Measurements from ENCODE around the gene CEP350.

CEP350 gene

GRCh38 chr1:179954493-179955286 is at the start of gene CEP350:
TSS of gene CEP350 (plus strand) at chr1:179954810. CDS start at chr1:179986182, 31,372 bp downstream.
- DNase-seq = peak; percentile 97 to 99

DNA sequence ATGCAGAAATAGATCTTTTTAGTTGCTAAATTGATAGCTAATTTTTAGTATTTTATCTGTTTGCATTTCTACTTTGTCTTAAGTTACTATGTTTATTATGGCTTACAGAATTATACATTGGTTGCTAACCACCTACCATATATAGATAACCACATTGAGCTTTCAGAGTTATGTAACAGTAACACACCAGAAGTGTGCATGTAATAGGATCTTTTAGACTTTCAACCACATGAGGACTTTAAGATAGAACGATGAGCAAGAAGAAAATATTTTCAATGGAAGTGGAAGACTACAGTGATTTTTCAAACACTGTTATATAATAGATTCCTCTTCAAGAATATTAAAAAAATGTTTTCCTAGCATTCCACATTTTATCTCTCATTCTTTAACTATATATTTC is 43.7 kb upstream of the CEP350 start:
- no peak for DNase-seq

GRCh38 chr1:179911812-179912211 is 42.8 kb upstream of the CEP350 start:
- DNase-seq = no peak

DNA sequence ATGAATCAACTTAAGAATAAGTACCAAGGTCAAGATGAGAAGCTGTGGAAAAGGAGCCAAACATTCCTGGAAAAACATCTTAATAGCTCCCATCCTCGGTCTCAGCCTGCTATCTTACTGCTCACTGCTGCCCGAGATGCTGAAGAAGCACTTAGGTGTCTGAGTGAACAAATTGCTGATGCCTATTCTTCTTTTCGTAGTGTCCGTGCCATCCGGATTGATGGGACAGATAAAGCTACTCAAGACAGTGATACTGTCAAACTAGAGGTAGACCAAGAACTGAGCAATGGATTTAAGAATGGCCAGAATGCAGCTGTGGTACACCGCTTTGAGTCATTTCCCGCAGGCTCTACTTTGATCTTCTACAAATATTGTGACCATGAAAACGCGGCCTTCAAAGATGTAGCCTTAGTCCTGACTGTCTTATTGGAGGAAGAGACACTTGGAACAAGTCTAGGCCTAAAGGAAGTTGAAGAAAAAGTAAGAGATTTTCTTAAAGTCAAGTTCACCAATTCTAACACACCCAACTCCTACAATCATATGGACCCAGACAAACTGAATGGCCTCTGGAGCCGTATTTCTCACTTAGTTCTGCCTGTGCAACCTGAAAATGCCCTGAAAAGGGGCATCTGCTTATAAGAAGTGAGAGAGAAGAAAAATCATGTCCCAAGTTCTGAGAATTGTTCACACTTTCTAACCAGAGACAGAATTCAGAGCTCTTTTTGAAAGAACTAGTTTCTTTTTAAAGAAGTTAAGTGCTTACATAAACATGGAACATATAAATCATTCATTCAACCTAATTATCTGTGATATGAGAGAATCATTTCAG is 36.8 kb upstream of the CEP350 start:
- no peak for DNase-seq

DNA sequence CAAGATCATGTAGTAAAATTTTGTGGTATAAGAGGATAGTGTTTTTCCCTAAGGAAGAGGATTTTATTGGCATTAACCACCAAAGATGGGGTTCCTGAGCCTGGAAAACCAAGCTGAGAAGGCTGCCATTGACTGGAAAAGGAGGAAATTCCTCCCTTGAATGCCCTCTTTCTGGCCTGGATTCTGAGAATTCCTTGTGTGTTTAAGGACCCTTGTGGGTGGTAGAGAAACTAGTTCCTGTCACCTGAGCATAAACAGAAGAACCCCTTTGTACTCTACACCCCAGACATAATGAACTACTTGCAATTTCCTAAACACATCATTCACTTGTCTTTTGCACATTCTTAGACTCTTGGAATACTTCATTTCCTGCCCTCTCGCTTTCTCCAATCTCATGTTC is 33.1 kb upstream of the CEP350 start:
- no peak for DNase-seq

DNA sequence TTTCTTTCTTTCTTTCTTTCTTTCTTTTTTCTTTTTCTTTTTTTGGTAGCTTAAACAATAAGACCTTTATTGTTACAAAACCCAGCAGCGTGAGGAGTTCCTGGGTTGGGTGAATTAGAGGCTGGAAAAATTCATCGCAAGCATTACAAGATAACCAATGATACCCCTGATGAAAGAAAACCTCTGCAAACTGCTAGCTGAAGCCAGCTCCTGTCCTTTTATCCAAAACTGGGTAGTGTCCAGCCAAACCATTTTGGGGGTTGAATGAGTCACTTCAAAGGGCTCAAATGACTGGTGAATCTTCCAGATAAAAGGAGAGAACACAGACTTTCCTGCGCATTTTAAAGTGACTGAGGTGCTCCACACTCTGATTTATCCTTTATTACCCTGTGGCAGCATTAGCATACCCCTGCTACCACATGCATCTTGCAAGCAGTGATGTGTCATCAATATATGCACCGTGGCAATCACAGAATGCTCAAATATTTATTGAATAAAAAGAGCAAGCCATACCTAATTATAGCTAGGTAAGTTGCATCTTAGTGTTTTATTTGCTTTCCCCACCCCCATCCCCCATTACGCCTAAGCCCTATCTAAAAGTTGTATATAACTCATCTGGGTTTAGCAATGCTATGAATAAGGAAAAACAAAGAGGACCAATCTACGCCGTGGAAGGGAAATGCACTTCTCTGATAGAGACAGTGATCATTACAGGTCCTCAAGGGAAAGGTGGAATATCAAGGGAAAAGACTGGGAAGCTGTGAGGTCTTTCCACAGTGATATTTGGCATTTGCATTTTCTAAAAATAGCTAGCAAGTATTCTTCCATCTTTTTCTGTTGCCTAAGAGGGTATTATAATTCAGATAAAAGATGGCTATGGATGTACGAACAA is 32.4 kb upstream of the CEP350 start:
- no peak for DNase-seq

- DNase-seq = no peak
These were observed 31.6 kb upstream of the CEP350 start for GRCh38 chr1:179923029-179923428.

GRCh38 chr1:179924268-179924667 is 30.3 kb upstream of the CEP350 start:
- no peak for DNase-seq

- DNase-seq = no peak
These were observed 29.3 kb upstream of the CEP350 start for GRCh38 chr1:179925302-179925701.

- DNase-seq = no peak
These were observed 28.4 kb upstream of the CEP350 start for GRCh38 chr1:179925922-179926849.

- no peak for DNase-seq
These were observed 27.8 kb upstream of the CEP350 start for GRCh38 chr1:179926850-179927205.

- DNase-seq = no peak
These were observed 24.4 kb upstream of the CEP350 start for GRCh38 chr1:179929955-179930798.

- DNase-seq = no peak
These were observed 23.7 kb upstream of the CEP350 start for GRCh38 chr1:179930867-179931266.

DNA sequence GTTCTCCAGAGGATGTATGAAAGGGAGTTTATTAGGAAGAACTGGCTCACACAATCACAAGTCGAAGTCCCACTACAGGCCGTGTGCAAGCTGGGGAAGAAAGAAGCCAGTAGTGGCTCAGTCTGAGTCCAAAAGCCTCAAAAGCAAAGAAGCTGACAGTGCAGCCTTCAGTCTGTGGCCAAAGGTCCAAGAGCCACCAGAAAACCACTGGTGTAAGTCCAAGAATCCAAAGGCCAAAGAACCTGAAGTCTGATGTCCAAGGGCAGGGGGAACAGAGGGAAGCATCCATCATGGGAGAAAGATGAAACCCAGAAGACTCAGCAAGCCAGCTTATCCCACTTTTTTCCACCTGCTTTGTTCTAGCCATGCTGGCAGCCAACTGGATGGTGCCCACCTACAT is 21.4 kb upstream of the CEP350 start:
- DNase-seq = no peak

- no peak for DNase-seq
These were observed 18.6 kb upstream of the CEP350 start for GRCh38 chr1:179935909-179936496.

- DNase-seq = peak in 1 of 2 experiments; percentile 5
These were observed 16.8 kb upstream of the CEP350 start for GRCh38 chr1:179937668-179938254.

GRCh38 chr1:179938752-179939151 is 15.9 kb upstream of the CEP350 start:
- peak; percentile 76 to 95 for DNase-seq

DNA sequence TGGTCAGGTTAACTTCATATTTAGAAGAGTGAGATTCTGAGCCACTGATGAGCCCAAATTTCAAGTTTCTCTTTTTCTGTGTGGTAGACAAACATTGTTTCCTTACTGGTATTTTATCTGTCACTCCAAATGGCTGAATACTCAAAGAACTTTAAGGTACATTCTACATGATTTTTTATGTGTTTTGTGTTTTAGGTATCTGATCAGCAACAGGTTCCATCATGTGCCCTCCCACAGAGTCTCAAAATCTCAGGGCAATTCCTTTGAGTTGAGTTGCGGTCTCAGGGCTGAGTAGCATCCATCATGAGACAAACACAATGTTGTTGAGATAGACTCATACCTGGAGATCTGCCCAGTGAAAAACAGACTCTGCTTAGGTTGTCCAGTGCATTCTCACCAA is 14.7 kb upstream of the CEP350 start:
- DNase-seq = no peak

GRCh38 chr1:179941454-179941853 is 13.2 kb upstream of the CEP350 start:
- DNase-seq = peak in 1 of 2 experiments; percentile 3

GRCh38 chr1:179950651-179951050 is 4.0 kb upstream of the CEP350 start:
- no peak for DNase-seq
